ENCODE data around the gene PDZK1IP1.
"Not testable (repeated sequence)": the region's sequence is repeated elsewhere in the genome, so short reads cannot be mapped to it uniquely, and the experiment has no call there.

PDZK1IP1 gene

GRCh38 chr1:47140358-47140757, 49.5 kb downstream of the PDZK1IP1 start:
- not testable (repeated sequence) for DNase-seq (ENCODE audit: low read depth in 2 of 3, low spot score in 1 of 3)

- no peak for DNase-seq (ENCODE audit: low read depth in 2 of 3, low spot score in 1 of 3)
These were observed 51.8 kb downstream of the PDZK1IP1 start for GRCh38 chr1:47137925-47138615.

- DNase-seq (ENCODE audit: low read depth in 2 of 3, low spot score in 1 of 3): no peak
These were observed 52.6 kb downstream of the PDZK1IP1 start, which contains the start of gene CYP4A22 for GRCh38 chr1:47137198-47137597. TSS of gene CYP4A22 (plus strand) at chr1:47137441. CDS start at chr1:47137486, 45 bp downstream.
